GM12878 (cell line): ENCODE data around the gene NKTR. TPM values are rescaled to one million over a fixed set of nuclear protein-coding genes. Genes with fewer than 3 reads are reported as not detected.

ENCODE experiments used
- ATAC-seq: fragments of 200-7000 bp; cut with Tn5 transposase; 3 replicates; pipeline ENCODE4 v1.9.1; 2020; ENCODE audit warnings: mild to moderate bottlenecking, moderate library complexity
- BruUV-seq: library from RNA; stranded (reverse); fragments of 400-500 nt; replicated peaks from 2 replicates; lab custom pipeline; 2021; lab: Mats Ljungman, UMichigan
- CTCF ChIA-PET: fragments of 300-600 bp; sonication (Branson Sonifier 250); formaldehyde crosslinking; extraction: SDS; loops from one replicate; lab custom pipeline; 2021; ENCODE audit warnings: inconsistent platforms; lab: Yijun Ruan, JAX
- POLR2A ChIA-PET: fragments of 350-600 bp; formaldehyde crosslinking; extraction: SDS; loops from one replicate; lab custom pipeline; 2021; ENCODE audit warnings: inconsistent platforms; lab: Charles Lee
- RAD21 ChIA-PET: fragments of 300-600 bp; sonication (Branson Sonifier 250); formaldehyde crosslinking; loops from one replicate; lab custom pipeline; 2023; ENCODE audit warnings: antibody characterized with exemption; ENCODE audit not compliant: unreplicated experiment; lab: Charles Lee
- SMC1A ChIA-PET: fragments of 300-600 bp; sonication (Branson Sonifier 250); formaldehyde crosslinking; loops from one replicate; lab custom pipeline; 2023; ENCODE audit not compliant: unreplicated experiment, uncharacterized antibody; lab: Charles Lee
- DNase-seq: peaks from one replicate; pipeline ENCODE4 v3.0.0-alpha.2; 2011; ENCODE audit warnings: low read depth, low spot score
- FAIRE-seq: peaks from 3 replicates; lab custom pipeline; 2011; peaks lifted over from hg19 to GRCh38; lab: Jason Lieb, UNC
- H2AFZ ChIP-seq: 2 replicates; pipeline ENCODE4 v1.6.0; 2011; ENCODE audit warnings: low read depth, low read length, control low read depth; ENCODE audit not compliant: control insufficient read depth
- H3K27ac ChIP-seq: 2 replicates; pipeline ENCODE4 v1.5.1; 2011; ENCODE audit warnings: control low read depth; ENCODE audit not compliant: control insufficient read depth, insufficient read depth
- H3K27me3 ChIP-seq, 2 experiments: replicated peaks in 1 of 2; 2 replicates each; pipeline versions ENCODE4 v1.6.0 to v1.6.1; 2011; ENCODE audit warnings: low read length in 1 of 2; ENCODE audit not compliant: control insufficient read depth in 2 of 2, insufficient read depth in 2 of 2
- H3K36me3 ChIP-seq, 2 experiments: 2 replicates each; pipeline ENCODE4 v1.5.1; 2011; ENCODE audit warnings: low read length in 1 of 2; ENCODE audit not compliant: control insufficient read depth in 2 of 2, insufficient read depth in 2 of 2
- H3K4me1 ChIP-seq: 2 replicates; pipeline ENCODE4 v1.6.1; 2011; ENCODE audit warnings: mild to moderate bottlenecking, low read length, moderate library complexity, mixed read lengths; ENCODE audit not compliant: control insufficient read depth, insufficient read depth
- H3K4me2 ChIP-seq: 2 replicates; pipeline ENCODE4 v1.6.0; 2011; ENCODE audit warnings: control low read depth; ENCODE audit not compliant: control insufficient read depth, insufficient read depth
- H3K4me3 ChIP-seq: fragments of 200-600 bp; sonication (generic); 2 replicates; pipeline ENCODE4 v1.5.1; 2016
- H3K79me2 ChIP-seq: 2 replicates; pipeline ENCODE4 v1.6.0; 2011; ENCODE audit warnings: low read length; ENCODE audit not compliant: control insufficient read depth, insufficient read depth
- H3K9ac ChIP-seq: 2 replicates; pipeline ENCODE4 v1.8.0; 2011; ENCODE audit warnings: low read length, control low read depth, mixed read lengths; ENCODE audit not compliant: control insufficient read depth, insufficient read depth
- H3K9me3 ChIP-seq: replicated peaks from 3 replicates; pipeline ENCODE4 v1.5.1; 2011; ENCODE audit warnings: mild to moderate bottlenecking, low read length; ENCODE audit not compliant: control insufficient read depth, insufficient read depth
- H4K20me1 ChIP-seq: 2 replicates; pipeline ENCODE4 v1.6.0; 2011; ENCODE audit not compliant: control insufficient read depth, insufficient read depth
- BCLAF1 ChIP-seq: fragments of 450-650 bp; IDR thresholded peaks from 2 replicates; pipeline ENCODE4 v1.6.1; 2017; ENCODE audit warnings: antibody characterized with exemption, mild to moderate bottlenecking, moderate library complexity
- ETV6 ChIP-seq, 2 experiments: fragments of 450-650 bp in 1 of 2; IDR thresholded peaks in 1 of 2; conservative IDR thresholded peaks in 1 of 2; 2 replicates each; pipeline ENCODE4 v1.6.1; 2014; ENCODE audit warnings: antibody characterized with exemption in 1 of 2, borderline replicate concordance in 1 of 2, low read depth in 1 of 2, mild to moderate bottlenecking in 1 of 2, moderate library complexity in 1 of 2
- FOS ChIP-seq: IDR thresholded peaks from 3 replicates; pipeline ENCODE4 v1.6.1; 2011; ENCODE audit warnings: borderline replicate concordance; ENCODE audit not compliant: insufficient read length; ENCODE audit errors: extremely low read depth
- MEF2A ChIP-seq: IDR thresholded peaks from 2 replicates; pipeline ENCODE4 v1.6.1; 2011; ENCODE audit warnings: low read depth, mild to moderate bottlenecking, low read length, moderate library complexity; ENCODE audit not compliant: insufficient read depth
- MLLT1 ChIP-seq: fragments of 450-650 bp; IDR thresholded peaks from 2 replicates; pipeline ENCODE4 v1.6.1; 2016; ENCODE audit warnings: mild to moderate bottlenecking
- MYB ChIP-seq: fragments of 150-350 bp; IDR thresholded peaks from 2 replicates; pipeline ENCODE4 v1.6.1; 2014; ENCODE audit warnings: mild to moderate bottlenecking, low read depth, low read length, borderline replicate concordance
- NR2C2 ChIP-seq: IDR thresholded peaks from 2 replicates; pipeline ENCODE4 v1.6.1; 2011; ENCODE audit warnings: borderline replicate concordance, low read depth; ENCODE audit not compliant: control insufficient read depth, insufficient read length
- STAT1 ChIP-seq: fragments of 450-650 bp; conservative IDR thresholded peaks from 2 replicates; pipeline ENCODE4 v1.6.1; 2014; ENCODE audit warnings: antibody characterized with exemption, mild to moderate bottlenecking
- ZBTB40 ChIP-seq: fragments of 450-650 bp; IDR thresholded peaks from 2 replicates; pipeline ENCODE4 v1.6.1; 2016; ENCODE audit warnings: mild to moderate bottlenecking, moderate library complexity, borderline replicate concordance
- WGBS: methylation state at CpG from one replicate; pipeline ENCODE4 v1.1.6; 2016; ENCODE audit warnings: low lambda C conversion rate; ENCODE audit not compliant: insufficient replicate concordance, insufficient coverage; ENCODE audit errors: missing lambda C conversion rate; 5-methylcytosine and 5-hydroxymethylcytosine counted together
- in situ Hi-C: fragments of 300-500 bp; cut with MboI; formaldehyde crosslinking; loops from 9 replicates; pipeline ENCODE4 v1.14.3; 2018; ENCODE audit warnings: mixed read lengths
- intact Hi-C: fragments of 100-400 bp; cut with micrococcal nuclease; formaldehyde crosslinking; loops from one replicate; pipeline ENCODE4 v1.14.2; 2022; ENCODE audit not compliant: unreplicated experiment
- polyA plus RNA-seq, 11 experiments: library from polyadenylated mRNA; depleted of rRNA in 4 of 11; unstranded in 6 of 11; stranded (reverse) in 5 of 11; fragments of >200 nt; fragmentation: Nextera tagmentation in 4 of 11; fragmentation: Illumina TruSeq in 1 of 11; extraction: Ambion mirVana in 4 of 11; extraction: Trizol in 1 of 11; gene quantifications; 1 replicate in 1 of 11; 2 replicates in 10 of 11; pipeline versions ENCODE4 v1.2.1 to v1.2.3, GENCODE V29; 2011 to 2016; ENCODE audit warnings: inconsistent platforms in 2 of 11, missing spikeins in 2 of 11, low read depth in 1 of 11
- total RNA-seq, 4 experiments: library from RNA; depleted of rRNA in 3 of 4; stranded (reverse); fragments of >200 nt in 3 of 4; fragmentation: Illumina TruSeq in 1 of 4; extraction: Trizol in 1 of 4; gene quantifications; 2 replicates each; pipeline versions ENCODE4 v1.2.1 to v1.2.3, GENCODE V29; 2013 to 2021

Gene NKTR
- total and polyA plus RNA-seq, 10 of the 15 experiments (the other 5 are each of a cell fraction or from before 2014, with no cell fraction given) = 15.3 to 91.9 (median 55.3) TPM

GRCh38 chr3:42682301-42683070, 82.0 kb downstream of the NKTR start:
- H3K36me3 ChIP-seq = no peaks in the 10 kb centered on the region
- intact Hi-C loops = no loop called here
- 39% methylated on average over 12 of the region's 12 CpGs for whole genome bisulfite sequencing
- no peak for FAIRE-seq
- in situ Hi-C loops = no loop called here
- no TSS peak for BruUV-seq
- TF ChIP-seq ZBTB40 = no peak
- TF ChIP-seq FOS = no peak
- no peak for TF ChIP-seq MEF2A
- no peak for TF ChIP-seq STAT1
- TF ChIP-seq NR2C2 = no peak
- no peak for TF ChIP-seq MYB
- no peak for TF ChIP-seq ETV6 (conservative IDR thresholded peaks at IDR 0.05 in 1 of 2, IDR thresholded peaks at IDR 0.05 in 1 of 2; ENCODE audit: borderline replicate concordance in 1 of 2, low read depth in 1 of 2)
- TF ChIP-seq BCLAF1 = no peak
- TF ChIP-seq MLLT1 = no peak
- TF ChIP-seq, all 136 proteins: peak for 0
- H3K4me1 ChIP-seq = no peaks in the 10 kb centered on the region
- no peaks in the 10 kb centered on the region for H4K20me1 ChIP-seq
- no peak overlapping the region for H3K9ac ChIP-seq
- DNase-seq = no peak
- no peaks in the 10 kb centered on the region; the same call in 2 of the 3 replicates for H3K9me3 ChIP-seq
- H3K27ac ChIP-seq = no peak overlapping the region
- H3K27me3 ChIP-seq = no peaks in the 10 kb centered on the region
- ChIA-PET POLR2A (no interaction called here), CTCF (no interaction called here), SMC1A (no interaction called here), RAD21 (no interaction called here)
- ATAC-seq = no peak
- no peaks in the 10 kb centered on the region for H3K79me2 ChIP-seq
- no peak overlapping the region for H3K4me2 ChIP-seq
- H3K4me3 ChIP-seq = no peak overlapping the region
- no peak overlapping the region for H2AFZ ChIP-seq
